ENCODE measurements around the gene PODNL1. TPM values are rescaled to one million over a fixed set of nuclear protein-coding genes. Genes with fewer than 3 reads are reported as not detected.

Gene PODNL1
- total RNA-seq, 1 experiment from 2014 or later: 1.1 TPM

- no peak for TF ChIP-seq ZNF532 (CRISPR knock-in tag; IDR thresholded peaks at IDR 0.05; ENCODE audit: borderline replicate concordance)
- TF ChIP-seq STAT6 (CRISPR knock-in tag; conservative IDR thresholded peaks at IDR 0.05; ENCODE audit: low read depth): no peak
- no peak for TF ChIP-seq SOX15 (CRISPR knock-in tag; IDR thresholded peaks at IDR 0.05)
- no peak for TF ChIP-seq GTF2I (CRISPR knock-in tag; conservative IDR thresholded peaks at IDR 0.05)
- TF ChIP-seq TCF7 (CRISPR knock-in tag; IDR thresholded peaks at IDR 0.05; ENCODE audit: low read depth): no peak
Measured at GRCh38 chr19:13980340-13980739, 42.1 kb upstream of the PODNL1 start (continued).

GRCh38 chr19:13979686-13980085 is 41.5 kb upstream of the PODNL1 start:
- Mint-ChIP-seq H3K9me3 (no peaks in the 10 kb centered on the region), H3K27ac (no peak overlapping the region; the same call in 1 of the 2 replicates), H3K4me1 (peaks cover 24% of the 10 kb centered on the region), H3K27me3 (ENCODE audit: low read depth) (no peaks in the 10 kb centered on the region; the same call in 1 of the 2 replicates), H3K4me3 (peak overlapping the region; percentile 57), H3K36me3 (peaks cover 3% of the 10 kb centered on the region; the same call in 1 of the 2 replicates)
- POLR2A ChIA-PET: interaction anchor here (1.0 to 1.9 kb wide), 4 partner anchors 25 to 186 kb away, joined by 4 to 11 read pairs (median 6); partner anchors contain the start of gene RFX1
- DNase-seq (ENCODE audit: low spot score) (no peak), ATAC-seq (no peak)
- CTCF ChIA-PET: interaction anchor here (0.6 to 2.5 kb wide), 8 partner anchors 9 to 92 kb away, joined by 3 to 18 read pairs (median 12); partner anchors contain the start of genes DCAF15, IL27RA, MISP3 and RFX1
- TF ChIP-seq ZNF396 (CRISPR knock-in tag; IDR thresholded peaks at IDR 0.05; ENCODE audit: borderline replicate concordance) (no peak), CBFB (CRISPR knock-in tag; IDR thresholded peaks at IDR 0.05; ENCODE audit: low read depth) (no peak), PRDM15 (CRISPR knock-in tag; IDR thresholded peaks at IDR 0.05) (no peak), CREM (CRISPR knock-in tag; IDR thresholded peaks at IDR 0.05) (no peak), IRF1 (CRISPR knock-in tag; IDR thresholded peaks at IDR 0.05) (no peak), ZNF219 (CRISPR knock-in tag; IDR thresholded peaks at IDR 0.05; ENCODE audit: borderline replicate concordance) (no peak), E2F4 (CRISPR knock-in tag; IDR thresholded peaks at IDR 0.05; ENCODE audit: borderline replicate concordance, low read depth) (no peak), MYBL2 (CRISPR knock-in tag; IDR thresholded peaks at IDR 0.05) (no peak), GTF2I (CRISPR knock-in tag; conservative IDR thresholded peaks at IDR 0.05) (no peak), USF2 (CRISPR knock-in tag; IDR thresholded peaks at IDR 0.05) (no peak), TEAD1 (CRISPR knock-in tag; IDR thresholded peaks at IDR 0.05) (no peak), PREB (CRISPR knock-in tag; IDR thresholded peaks at IDR 0.05; ENCODE audit: borderline replicate concordance) (no peak), ZNF232 (CRISPR knock-in tag; IDR thresholded peaks at IDR 0.05) (no peak), RELA (CRISPR knock-in tag; IDR thresholded peaks at IDR 0.05; ENCODE audit: borderline replicate concordance) (no peak), MLX (CRISPR knock-in tag; IDR thresholded peaks at IDR 0.05) (no peak), ZNF671 (CRISPR knock-in tag; IDR thresholded peaks at IDR 0.05) (no peak), SP1 (CRISPR knock-in tag; conservative IDR thresholded peaks at IDR 0.05) (no peak)
